ENCODE measurements around the gene OAS3. TPM values are rescaled to one million over a fixed set of nuclear protein-coding genes. Genes with fewer than 3 reads are reported as not detected.
"Not testable (repeated sequence)": the region's sequence is repeated elsewhere in the genome, so short reads cannot be mapped to it uniquely, and the experiment has no call there.

The OAS3 gene, protein sequence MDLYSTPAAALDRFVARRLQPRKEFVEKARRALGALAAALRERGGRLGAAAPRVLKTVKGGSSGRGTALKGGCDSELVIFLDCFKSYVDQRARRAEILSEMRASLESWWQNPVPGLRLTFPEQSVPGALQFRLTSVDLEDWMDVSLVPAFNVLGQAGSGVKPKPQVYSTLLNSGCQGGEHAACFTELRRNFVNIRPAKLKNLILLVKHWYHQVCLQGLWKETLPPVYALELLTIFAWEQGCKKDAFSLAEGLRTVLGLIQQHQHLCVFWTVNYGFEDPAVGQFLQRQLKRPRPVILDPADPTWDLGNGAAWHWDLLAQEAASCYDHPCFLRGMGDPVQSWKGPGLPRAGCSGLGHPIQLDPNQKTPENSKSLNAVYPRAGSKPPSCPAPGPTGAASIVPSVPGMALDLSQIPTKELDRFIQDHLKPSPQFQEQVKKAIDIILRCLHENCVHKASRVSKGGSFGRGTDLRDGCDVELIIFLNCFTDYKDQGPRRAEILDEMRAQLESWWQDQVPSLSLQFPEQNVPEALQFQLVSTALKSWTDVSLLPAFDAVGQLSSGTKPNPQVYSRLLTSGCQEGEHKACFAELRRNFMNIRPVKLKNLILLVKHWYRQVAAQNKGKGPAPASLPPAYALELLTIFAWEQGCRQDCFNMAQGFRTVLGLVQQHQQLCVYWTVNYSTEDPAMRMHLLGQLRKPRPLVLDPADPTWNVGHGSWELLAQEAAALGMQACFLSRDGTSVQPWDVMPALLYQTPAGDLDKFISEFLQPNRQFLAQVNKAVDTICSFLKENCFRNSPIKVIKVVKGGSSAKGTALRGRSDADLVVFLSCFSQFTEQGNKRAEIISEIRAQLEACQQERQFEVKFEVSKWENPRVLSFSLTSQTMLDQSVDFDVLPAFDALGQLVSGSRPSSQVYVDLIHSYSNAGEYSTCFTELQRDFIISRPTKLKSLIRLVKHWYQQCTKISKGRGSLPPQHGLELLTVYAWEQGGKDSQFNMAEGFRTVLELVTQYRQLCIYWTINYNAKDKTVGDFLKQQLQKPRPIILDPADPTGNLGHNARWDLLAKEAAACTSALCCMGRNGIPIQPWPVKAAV
- polyA plus RNA-seq (ENCODE audit: insufficient read length in 4 of 4): 10 to 100 TPM in 2 of 4 donors, 1 to 10 TPM in 2; 8.3 to 11.0 (median 10.3) TPM

GRCh38 chr12:112937741-112938719, at the start of gene OAS3:
Gene OAS3, plus strand, starts transcription at chr12:112938474. Its CDS starts 57 bp downstream, at chr12:112938531.
- DNase-seq (ENCODE audit: low read depth in 4 of 4, low spot score in 3 of 4): peak; percentile 47 to 66 (median 58)

- DNase-seq (ENCODE audit: low read depth in 4 of 4, low spot score in 3 of 4): no peak
Observed at GRCh38 chr12:112891093-112892024, 46.9 kb upstream of the OAS3 start.

GRCh38 chr12:112892856-112893255, 45.4 kb upstream of the OAS3 start:
- DNase-seq (ENCODE audit: low read depth in 4 of 4, low spot score in 3 of 4): no peak

DNA sequence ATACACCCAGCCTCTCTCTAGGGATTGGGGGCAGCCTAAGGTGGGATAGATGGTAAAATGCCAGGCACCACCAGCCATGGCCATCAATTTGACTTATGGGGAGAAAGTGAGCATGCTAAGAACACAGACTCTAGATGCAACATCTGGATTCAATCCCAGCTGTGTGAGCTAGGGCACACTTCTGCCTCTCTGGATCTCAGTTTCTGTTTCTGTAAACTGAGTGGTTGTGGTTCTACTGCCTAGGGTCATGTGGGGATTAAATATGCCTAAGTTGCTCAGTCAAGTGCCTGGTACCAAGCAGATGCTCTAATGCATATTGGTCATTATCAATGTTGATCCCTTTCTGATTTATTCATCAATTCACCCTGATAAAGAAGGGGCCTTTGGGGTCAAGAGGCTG, 44.1 kb upstream of the OAS3 start:
- DNase-seq (ENCODE audit: low read depth in 4 of 4, low spot score in 3 of 4): no peak

DNA sequence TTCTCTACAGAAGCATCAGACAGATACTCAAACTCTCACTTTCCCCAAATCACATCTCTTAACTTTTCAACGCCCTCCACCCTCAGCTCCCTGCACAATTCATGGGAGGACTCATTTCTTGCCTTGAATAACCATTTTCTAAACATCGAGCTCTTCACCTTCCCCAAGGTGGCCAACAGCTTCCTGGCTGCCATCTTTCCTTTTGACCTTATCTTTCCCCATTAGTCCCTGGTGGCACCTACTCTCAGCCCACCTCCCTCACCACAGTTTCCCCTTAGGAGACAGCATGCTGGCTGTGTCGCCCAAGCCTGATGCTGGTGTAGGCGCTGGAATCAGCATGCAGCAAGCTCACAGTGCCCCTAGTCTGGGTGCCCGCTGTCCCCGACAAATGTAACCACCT, 39.9 kb upstream of the OAS3 start:
- no peak for DNase-seq (ENCODE audit: low read depth in 4 of 4, low spot score in 3 of 4)

DNA sequence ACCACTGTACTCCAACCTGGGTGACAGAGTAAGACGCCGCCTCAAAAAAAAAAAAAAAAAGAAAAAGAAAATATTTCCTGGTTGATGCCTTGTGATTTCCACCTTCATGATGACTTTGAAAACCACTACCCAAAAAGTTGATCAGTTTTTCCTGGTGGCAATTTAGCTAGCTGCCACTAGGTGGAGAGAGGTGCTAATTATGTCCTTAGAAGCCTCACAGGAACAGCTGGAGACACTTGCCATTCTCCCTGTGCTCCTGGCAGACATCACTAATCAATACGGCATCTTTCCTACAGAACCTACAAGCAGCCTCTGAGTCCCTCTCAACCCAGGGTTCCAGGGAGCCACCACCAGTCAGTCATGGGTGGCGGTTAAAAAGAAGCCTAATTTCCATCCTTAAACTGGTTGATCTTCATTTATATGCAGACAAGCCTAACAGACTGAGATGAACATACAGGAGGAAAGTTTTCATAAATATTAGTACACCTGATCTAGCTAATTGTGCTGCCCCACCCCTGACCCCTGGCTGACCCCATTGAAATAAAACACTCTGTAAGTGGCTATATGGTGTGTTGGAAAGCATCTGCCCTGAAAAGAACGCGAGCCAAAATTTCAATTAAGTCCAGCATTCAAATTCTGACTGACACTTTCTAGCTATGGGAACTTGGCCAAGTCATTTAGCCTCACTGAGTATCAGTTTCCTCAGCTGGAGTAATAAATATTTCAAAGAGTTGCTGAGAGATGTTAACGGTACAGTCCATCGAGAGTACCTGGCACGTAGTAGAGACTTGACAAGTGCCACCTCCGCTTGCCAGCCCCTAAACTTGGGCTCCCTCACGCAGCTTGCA, 37.8 kb upstream of the OAS3 start:
- DNase-seq (ENCODE audit: low read depth in 4 of 4, low spot score in 3 of 4): no peak

GRCh38 chr12:112901271-112901670, 37.0 kb upstream of the OAS3 start:
- no peak for DNase-seq (ENCODE audit: low read depth in 4 of 4, low spot score in 3 of 4)

- DNase-seq (ENCODE audit: low read depth in 4 of 4, low spot score in 3 of 4): no peak
Observed at GRCh38 chr12:112904571-112904970, 33.7 kb upstream of the OAS3 start.

DNA sequence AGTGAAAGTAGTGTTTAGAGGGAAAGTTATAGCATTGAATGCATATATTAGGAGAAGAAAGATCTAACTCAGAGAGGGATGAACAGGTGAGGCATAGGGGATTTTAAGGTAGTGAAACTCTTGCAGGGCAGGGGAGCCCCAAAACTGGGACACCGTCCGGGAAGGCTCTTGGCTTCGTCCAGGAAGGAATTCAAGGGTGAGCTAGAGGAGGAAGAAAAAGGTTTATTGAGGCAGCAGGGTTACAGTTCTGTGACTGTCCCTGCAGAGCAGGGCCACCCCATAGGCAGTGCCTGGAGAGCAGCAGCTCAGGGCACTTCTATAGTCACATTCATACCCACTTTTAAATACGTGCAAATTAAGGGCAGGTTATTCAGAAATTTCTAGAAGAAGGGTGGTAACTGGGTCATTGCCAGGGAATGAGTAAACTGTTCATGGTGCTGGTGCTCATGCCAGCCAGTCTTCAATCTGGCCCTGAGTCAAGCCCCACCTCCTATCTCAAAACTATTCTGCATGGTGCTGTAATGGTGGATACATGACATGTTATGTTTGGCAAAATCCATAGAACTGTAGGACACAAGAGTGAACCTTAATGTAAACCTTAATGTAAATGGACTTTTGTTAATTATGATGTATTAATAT, 32.7 kb upstream of the OAS3 start:
- no peak for DNase-seq (ENCODE audit: low read depth in 4 of 4, low spot score in 3 of 4)

DNA sequence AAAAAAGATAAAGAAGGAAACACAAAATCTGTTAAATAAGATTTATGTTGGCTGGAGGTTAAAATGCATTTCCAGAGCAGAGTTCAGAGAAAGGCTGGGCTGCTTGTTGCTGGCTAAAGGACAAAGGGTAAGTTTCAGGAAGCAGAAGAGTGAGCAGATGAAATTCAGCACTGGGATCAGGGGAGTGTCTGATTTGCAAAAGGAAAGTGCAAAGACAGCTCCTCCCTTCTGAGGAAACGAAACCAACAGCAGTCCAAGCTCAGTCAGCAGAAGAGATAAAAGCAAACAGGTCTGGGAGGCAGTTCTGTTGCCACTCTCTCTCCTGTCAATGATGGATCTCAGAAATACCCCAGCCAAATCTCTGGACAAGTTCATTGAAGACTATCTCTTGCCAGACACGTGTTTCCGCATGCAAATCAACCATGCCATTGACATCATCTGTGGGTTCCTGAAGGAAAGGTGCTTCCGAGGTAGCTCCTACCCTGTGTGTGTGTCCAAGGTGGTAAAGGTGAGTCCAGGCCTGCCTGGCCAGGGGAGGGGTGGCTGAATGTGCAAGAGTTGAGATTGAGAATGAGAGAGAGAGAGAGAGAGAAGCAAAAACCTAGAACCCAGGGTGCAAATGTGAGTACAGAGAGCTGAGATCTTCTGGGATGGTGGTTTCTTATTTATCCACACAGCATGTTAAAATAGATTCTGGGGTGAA, 31.4 kb upstream of the OAS3 start, which contains the start of gene OAS1:
Gene OAS1 (plus strand): TSS at position 251 of the 703 bp plus-strand sequence. CDS start 78 bp downstream, at position 329.
- DNase-seq (ENCODE audit: low read depth in 4 of 4, low spot score in 3 of 4): peak in 3 of 4 donors; percentile 53 to 63 (median 57)

DNA sequence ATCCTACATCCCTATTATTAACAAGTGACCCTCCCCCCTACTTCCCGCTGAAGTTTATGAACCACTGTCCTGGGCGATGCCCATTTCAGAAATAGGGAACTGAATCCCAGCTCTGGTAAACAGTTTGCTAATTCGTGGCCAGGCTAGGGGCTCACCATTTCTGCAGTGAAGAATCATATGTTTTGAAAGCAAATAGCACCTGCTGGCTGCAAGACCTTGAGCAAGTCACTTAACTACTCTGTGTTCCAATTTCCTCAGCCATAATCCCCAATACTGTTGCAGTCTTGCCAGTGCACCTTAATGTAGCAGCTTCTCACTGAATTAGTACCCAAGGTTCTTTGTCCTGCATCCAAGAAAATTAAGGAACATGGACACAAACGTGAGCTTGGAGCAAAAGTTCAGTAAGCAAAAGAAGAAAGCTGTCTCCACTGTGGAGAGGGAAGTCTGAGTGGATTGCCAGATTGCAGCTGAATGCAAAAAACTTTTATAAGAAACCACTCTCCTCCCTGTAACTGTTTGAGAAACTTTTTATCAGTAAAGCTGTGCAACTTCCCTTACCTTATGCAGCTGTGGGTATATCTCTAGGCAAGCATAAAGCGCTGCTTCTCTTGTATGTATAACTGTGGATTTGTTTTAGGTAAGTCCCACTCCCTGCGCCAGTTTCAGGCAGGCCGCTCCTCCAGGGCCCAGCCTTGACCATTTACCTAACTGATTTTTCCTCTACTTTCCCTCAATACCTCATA, 30.7 kb upstream of the OAS3 start:
- no peak for DNase-seq (ENCODE audit: low read depth in 4 of 4, low spot score in 3 of 4)

DNA sequence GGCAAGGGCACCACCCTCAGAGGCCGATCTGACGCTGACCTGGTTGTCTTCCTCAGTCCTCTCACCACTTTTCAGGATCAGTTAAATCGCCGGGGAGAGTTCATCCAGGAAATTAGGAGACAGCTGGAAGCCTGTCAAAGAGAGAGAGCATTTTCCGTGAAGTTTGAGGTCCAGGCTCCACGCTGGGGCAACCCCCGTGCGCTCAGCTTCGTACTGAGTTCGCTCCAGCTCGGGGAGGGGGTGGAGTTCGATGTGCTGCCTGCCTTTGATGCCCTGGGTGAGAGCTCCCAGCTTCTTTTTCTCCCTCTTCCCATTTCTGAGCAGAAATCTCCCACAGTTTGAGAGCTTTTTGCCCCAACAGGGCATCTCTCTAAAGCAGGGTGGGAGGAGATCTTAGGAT, 29.7 kb upstream of the OAS3 start:
- DNase-seq (ENCODE audit: low read depth in 4 of 4, low spot score in 3 of 4): no peak

GRCh38 chr12:112909693-112910092, 28.6 kb upstream of the OAS3 start:
- no peak for DNase-seq (ENCODE audit: low read depth in 4 of 4, low spot score in 3 of 4)

DNA sequence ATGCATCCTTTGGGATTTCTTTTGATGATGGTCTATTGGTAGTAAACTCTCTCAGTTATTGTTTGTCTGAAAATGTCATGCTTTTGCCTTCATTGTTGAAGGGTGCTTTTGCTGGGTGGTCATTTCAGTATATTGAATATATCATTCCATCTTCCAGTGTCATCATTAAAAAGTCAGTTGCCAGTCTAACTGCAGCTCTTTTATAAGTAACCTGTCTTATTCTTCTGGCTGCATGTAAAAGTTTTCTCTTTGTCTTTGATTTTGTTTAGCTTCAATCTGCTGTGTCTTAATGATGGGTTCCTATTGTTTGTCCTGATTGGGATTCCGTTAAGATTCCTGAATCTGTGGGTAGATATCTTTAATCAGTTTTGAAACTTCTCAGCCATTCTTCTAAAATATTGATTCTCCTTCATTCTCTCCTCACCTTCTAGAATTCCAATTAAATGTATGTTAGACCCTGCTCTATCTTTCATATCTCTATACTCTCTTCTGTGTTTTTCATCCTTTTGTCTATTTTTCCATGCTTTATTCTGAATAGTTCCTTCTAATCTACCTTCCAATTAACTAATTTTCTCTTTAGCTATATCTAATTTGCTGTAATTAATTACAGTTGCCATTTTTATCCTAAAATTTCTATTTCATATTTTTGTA, 25.1 kb upstream of the OAS3 start:
- no peak for DNase-seq (ENCODE audit: low read depth in 4 of 4, low spot score in 3 of 4)

DNA sequence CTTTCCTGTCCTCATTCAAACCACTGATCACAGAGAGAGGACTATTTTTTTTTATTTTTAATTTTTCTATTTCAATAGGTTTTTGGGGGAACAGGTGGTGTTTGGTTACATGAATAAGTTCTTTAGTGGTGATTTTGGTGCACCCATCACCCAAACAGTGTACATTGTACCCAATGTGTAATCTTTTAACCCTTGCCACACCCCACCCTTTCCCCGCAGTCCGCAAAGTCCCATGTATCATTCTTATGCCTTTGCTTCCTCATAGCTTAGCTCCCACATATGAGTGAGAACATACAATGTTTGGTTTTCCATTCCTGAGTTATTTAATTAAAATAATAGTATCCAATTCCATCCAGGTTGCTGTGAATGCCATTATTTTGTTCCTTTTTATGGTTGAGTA, 24.4 kb upstream of the OAS3 start:
- not testable (repeated sequence) for DNase-seq (ENCODE audit: low read depth in 4 of 4, low spot score in 3 of 4)

Data from right renal pelvis (tissue), 4 donors.